AG09319 (cell line): ENCODE results near the gene ASGR2.
"Not testable (repeated sequence)": the region's sequence is repeated elsewhere in the genome, so short reads cannot be mapped to it uniquely, and the experiment has no call there.

Source experiments
- DNase-seq: peaks from one replicate; pipeline ENCODE4 v3.0.0-alpha.2; 2010; ENCODE audit warnings: low read depth; ENCODE audit errors: extremely low read depth
- TF ChIP-seq, protein P1 (sequence below): IDR thresholded peaks from 2 replicates; pipeline ENCODE4 v1.5.1; 2011; ENCODE audit warnings: low read depth, mild to moderate bottlenecking, inconsistent platforms, low read length, moderate library complexity

ASGR2 gene, protein sequence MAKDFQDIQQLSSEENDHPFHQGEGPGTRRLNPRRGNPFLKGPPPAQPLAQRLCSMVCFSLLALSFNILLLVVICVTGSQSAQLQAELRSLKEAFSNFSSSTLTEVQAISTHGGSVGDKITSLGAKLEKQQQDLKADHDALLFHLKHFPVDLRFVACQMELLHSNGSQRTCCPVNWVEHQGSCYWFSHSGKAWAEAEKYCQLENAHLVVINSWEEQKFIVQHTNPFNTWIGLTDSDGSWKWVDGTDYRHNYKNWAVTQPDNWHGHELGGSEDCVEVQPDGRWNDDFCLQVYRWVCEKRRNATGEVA

DNA sequence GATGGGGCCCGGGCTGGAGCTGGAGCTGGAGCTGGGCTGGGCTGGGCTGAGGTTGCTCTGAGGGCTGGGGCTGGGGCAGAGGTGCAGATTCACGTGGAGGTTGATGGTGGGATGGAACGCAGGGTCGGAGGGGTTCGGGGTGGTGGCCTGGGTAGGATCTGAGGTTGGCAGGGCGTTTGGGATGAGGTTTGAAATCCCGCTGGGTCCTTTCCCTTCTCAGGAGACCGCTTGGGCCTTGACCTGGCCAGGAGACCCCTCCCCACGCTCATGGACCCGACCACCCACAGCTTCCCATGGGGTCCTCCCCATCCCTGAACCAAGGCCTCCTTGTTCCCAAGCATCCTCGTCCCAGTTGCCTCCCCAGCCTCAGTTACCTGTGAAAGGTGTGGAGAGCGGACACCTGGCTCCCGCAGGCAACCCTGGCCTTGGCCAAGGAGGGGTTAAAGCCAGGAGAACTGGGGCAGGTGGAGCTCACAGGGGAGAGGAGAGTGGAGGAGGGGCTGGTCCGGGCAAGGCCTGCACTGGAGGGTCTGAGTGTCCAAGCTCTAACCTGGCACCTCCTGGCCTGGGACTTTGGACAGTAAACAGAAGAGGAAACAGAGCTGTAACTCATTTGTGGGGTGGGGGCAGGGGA is at the start of gene ASGR2:
Gene ASGR2, minus strand, starts transcription at position 582 of the 634 bp plus-strand sequence. CDS start 582 bp downstream, outside the sequence.
- TF ChIP-seq, protein P1, sequence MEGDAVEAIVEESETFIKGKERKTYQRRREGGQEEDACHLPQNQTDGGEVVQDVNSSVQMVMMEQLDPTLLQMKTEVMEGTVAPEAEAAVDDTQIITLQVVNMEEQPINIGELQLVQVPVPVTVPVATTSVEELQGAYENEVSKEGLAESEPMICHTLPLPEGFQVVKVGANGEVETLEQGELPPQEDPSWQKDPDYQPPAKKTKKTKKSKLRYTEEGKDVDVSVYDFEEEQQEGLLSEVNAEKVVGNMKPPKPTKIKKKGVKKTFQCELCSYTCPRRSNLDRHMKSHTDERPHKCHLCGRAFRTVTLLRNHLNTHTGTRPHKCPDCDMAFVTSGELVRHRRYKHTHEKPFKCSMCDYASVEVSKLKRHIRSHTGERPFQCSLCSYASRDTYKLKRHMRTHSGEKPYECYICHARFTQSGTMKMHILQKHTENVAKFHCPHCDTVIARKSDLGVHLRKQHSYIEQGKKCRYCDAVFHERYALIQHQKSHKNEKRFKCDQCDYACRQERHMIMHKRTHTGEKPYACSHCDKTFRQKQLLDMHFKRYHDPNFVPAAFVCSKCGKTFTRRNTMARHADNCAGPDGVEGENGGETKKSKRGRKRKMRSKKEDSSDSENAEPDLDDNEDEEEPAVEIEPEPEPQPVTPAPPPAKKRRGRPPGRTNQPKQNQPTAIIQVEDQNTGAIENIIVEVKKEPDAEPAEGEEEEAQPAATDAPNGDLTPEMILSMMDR = no peak
- DNase-seq = no peak

DNA sequence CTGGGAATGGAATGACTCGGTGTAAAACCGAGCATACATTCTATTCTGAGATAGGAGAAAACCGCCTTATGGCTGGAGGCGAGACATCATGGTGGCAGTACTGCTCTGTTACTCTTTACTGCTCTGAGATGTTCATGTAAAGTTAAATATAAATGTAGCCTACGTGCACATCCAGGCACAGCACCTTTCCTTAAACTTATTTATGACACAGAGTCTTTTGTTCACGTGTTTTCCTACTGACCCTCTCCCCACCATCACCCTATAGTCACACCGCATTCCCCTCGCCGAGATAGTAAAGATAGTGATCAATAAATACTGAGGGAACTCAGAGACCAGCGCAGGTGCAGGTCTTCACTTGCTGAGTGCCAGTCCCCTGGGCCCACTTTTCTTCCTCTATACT is 44.9 kb upstream of the ASGR2 start:
- DNase-seq = not testable (repeated sequence)

DNA sequence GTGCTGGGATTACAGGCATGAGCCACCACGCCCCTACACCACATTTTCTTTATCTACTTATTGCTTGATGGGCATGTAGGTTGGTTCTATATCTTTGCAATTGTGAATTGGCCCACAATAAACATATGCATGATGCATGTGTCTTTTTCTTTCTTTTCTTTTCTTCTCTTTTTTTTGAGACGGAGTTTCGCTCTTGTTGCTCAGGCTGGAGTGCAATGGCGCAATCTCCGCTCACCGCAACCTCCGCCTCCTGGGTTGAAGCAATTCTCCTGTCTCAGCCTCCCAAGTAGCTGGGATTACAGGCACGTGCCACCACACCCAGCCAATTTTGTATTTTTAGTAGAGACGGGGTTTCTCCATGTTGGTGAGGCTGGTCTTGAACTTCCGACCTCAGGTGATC is 43.8 kb upstream of the ASGR2 start:
- DNase-seq = not testable (repeated sequence)

DNA sequence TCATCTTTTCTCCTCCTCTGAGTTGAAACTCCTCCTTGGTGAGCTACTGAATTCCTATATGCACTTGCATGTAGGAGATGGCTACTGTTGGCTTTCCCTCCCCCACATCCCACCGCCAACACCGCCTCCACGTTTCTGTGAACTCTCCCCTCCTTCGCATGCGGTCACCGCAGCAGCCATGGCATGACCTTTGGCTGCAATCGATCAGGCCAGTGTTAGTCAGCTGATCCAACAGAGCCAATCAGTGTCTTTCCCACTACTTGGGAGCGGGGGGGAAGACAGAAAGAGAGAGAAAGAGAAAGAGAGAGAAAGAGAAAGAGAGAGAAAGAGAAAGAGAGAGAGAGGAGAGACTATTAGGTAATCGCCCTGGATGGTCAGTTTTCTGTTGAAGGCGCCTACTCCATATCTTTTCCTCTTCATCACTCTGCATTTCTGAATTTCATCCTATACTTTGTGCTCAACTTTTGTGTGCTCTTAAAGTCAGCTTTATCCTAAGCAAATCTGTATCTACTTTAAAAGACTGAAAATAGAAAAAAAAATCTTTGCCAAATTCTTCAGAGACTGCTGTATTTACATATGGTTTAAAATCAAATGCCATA is 41.8 kb upstream of the ASGR2 start:
- TF ChIP-seq, protein P1 = no peak
- no peak for DNase-seq

DNA sequence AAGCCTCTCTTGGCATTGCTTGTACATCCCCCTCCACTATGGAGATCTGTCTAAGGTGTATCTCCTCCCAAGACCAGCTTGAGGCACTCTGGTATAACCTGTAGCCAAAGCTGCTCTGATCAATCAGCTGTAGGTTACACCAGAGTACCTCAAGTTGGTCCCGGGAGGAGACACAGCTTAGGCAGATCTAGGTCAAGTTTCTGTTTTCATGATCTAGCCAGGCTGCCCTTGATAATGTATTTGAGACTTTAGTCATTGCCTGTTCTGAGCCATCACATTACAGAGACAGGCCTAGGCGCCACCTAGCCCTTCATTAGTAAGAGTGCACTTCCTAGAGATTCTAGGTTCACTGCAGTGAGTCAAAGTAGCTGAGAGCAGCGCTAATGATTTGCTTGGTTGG is 33.1 kb upstream of the ASGR2 start:
- TF ChIP-seq, protein P1 = no peak
- no peak for DNase-seq

DNA sequence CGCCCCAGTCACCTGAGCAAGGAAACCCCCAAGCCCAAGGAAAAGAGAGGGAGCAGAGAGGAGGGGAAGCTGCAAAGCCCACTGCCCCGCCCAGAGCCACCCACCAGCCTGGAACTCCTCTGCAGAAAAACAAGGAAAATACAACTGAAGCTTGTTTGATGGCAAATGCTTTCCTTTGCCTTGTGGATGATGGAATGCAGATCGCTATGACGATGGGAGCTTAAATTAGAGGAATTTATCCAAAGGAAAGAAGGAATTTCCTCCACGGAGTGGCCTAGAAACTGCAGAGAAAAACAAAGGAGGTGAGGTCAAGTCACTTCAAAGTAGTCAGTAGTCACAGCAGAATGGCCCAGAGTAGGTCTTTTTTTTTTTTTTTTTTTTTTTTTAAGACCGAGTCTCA is 31.5 kb upstream of the ASGR2 start:
- no peak for DNase-seq
- TF ChIP-seq, protein P1 = no peak

DNA sequence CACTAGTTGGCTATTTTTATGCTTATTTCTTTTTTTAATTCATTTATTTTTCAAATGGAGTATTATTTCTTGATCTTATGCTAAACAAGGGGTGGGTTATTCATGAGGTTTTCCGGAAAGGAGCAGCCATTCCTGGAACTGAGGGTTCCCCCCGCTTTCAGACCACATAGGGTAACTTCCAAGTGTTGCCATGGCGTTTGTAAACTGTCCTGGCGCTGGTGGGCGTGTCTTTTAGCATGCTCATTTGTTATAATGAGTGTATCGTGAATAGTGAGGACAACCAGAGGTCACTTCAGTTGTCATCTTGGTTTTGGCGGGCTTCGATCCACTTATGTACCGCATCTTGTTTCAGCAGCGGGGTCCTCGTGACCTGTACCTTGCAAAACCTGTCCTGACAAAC is 29.6 kb upstream of the ASGR2 start:
- TF ChIP-seq, protein P1 = no peak
- no peak for DNase-seq

DNA sequence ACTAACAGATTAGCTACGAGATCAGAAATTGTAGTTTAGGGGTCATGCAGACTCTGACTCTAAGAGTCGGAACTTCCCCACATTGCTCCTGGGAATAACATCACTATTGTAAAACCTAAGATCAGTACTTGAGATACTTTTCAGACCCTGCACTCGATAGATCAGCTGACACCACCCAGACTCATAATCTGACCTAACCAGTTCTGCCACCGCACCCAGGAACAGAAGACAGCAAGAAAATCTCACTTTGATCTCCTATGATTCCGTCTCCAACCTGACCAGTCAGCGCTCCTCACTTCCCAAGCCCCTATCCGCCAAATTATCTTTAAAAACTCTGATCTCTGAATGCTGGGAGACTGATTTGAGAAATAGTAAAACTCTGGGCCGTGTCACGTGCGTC is 27.2 kb upstream of the ASGR2 start:
- TF ChIP-seq, protein P1 = no peak
- DNase-seq = no peak
